H9 (cell line): Measurements from ENCODE around the gene REXO4. TPM values are rescaled to one million over a fixed set of nuclear protein-coding genes. Genes with fewer than 3 reads are reported as not detected.

Experiments
- DNase-seq: peaks from one replicate; pipeline ENCODE4 v3.0.0-alpha.2; 2017
- H2AFZ ChIP-seq: one replicate; pipeline ENCODE4 v1.6.1; 2013; ENCODE audit warnings: mild to moderate bottlenecking, low read length, control low read depth, moderate library complexity
- H2AK5ac ChIP-seq: 2 replicates; pipeline ENCODE4 v1.6.1; 2013; ENCODE audit warnings: low read length, control low read depth, mixed read lengths; ENCODE audit not compliant: insufficient read length
- H2BK120ac ChIP-seq: one replicate; pipeline ENCODE4 v1.6.1; 2013; ENCODE audit warnings: low read depth, mild to moderate bottlenecking, low read length, control low read depth, inconsistent platforms; ENCODE audit not compliant: poor library complexity, severe bottlenecking
- H2BK12ac ChIP-seq: 2 replicates; pipeline ENCODE4 v1.6.1; 2013; ENCODE audit warnings: low read length, control low read depth, mixed read lengths, low read depth; ENCODE audit not compliant: insufficient read length
- H2BK15ac ChIP-seq: 2 replicates; pipeline ENCODE4 v1.6.1; 2013; ENCODE audit warnings: low read depth, low read length, control low read depth
- H2BK20ac ChIP-seq: one replicate; pipeline ENCODE4 v1.6.1; 2013; ENCODE audit warnings: low read depth, mild to moderate bottlenecking, low read length, control low read depth, inconsistent platforms; ENCODE audit not compliant: poor library complexity, severe bottlenecking
- H2BK5ac ChIP-seq: 2 replicates; pipeline ENCODE4 v1.6.1; 2013; ENCODE audit warnings: low read length, control low read depth, mixed read lengths; ENCODE audit not compliant: insufficient read length
- H3K14ac ChIP-seq: 2 replicates; pipeline ENCODE4 v1.6.1; 2013; ENCODE audit warnings: low read length, control low read depth; ENCODE audit not compliant: insufficient read depth
- H3K18ac ChIP-seq: 2 replicates; pipeline ENCODE4 v1.6.1; 2013; ENCODE audit warnings: low read depth, mild to moderate bottlenecking, mixed read lengths, low read length, control low read depth; ENCODE audit not compliant: insufficient read length
- H3K23ac ChIP-seq: 2 replicates; pipeline ENCODE4 v1.6.1; 2013; ENCODE audit warnings: low read length, control low read depth, mixed read lengths, low read depth; ENCODE audit not compliant: insufficient read length
- H3K23me2 ChIP-seq: 2 replicates; pipeline ENCODE4 v1.6.1; 2013; ENCODE audit warnings: low read depth, mild to moderate bottlenecking, mixed read lengths, low read length, control low read depth; ENCODE audit not compliant: insufficient read length, poor library complexity, severe bottlenecking
- H3K27ac ChIP-seq: 2 replicates; pipeline ENCODE4 v1.5.1; 2013; ENCODE audit warnings: low read length, control low read depth, mixed read lengths, low read depth; ENCODE audit not compliant: insufficient read length
- H3K27me3 ChIP-seq: 2 replicates; pipeline ENCODE4 v1.6.1; 2013; ENCODE audit warnings: low read length, control low read depth, inconsistent platforms; ENCODE audit not compliant: insufficient read depth
- H3K4ac ChIP-seq: 2 replicates; pipeline ENCODE4 v1.6.1; 2013; ENCODE audit warnings: low read depth, mild to moderate bottlenecking, control low read depth, inconsistent platforms, low read length, moderate library complexity
- H3K4me1 ChIP-seq: 2 replicates; pipeline ENCODE4 v1.6.1; 2013; ENCODE audit warnings: low read length, control low read depth, inconsistent platforms; ENCODE audit not compliant: insufficient read depth
- H3K4me2 ChIP-seq: 2 replicates; pipeline ENCODE4 v1.6.1; 2013; ENCODE audit warnings: low read length, control low read depth, mixed read lengths; ENCODE audit not compliant: insufficient read length, insufficient read depth
- H3K56ac ChIP-seq: 2 replicates; pipeline ENCODE4 v1.6.1; 2013; ENCODE audit warnings: low read depth, mild to moderate bottlenecking, mixed read lengths, low read length, control low read depth; ENCODE audit not compliant: insufficient read length
- H3K79me1 ChIP-seq: 2 replicates; pipeline ENCODE4 v1.6.1; 2013; ENCODE audit warnings: low read depth, mild to moderate bottlenecking, moderate library complexity, low read length, control low read depth, inconsistent platforms; ENCODE audit not compliant: insufficient read depth, poor library complexity, severe bottlenecking
- H3K79me2 ChIP-seq: 2 replicates; pipeline ENCODE4 v1.6.1; 2013; ENCODE audit warnings: low read length, control low read depth, inconsistent platforms; ENCODE audit not compliant: insufficient read depth
- H3K9ac ChIP-seq: 2 replicates; pipeline ENCODE4 v1.6.1; 2013; ENCODE audit warnings: low read length, control low read depth, mixed read lengths; ENCODE audit not compliant: insufficient read length; ENCODE audit errors: extremely low read depth
- H3K9me3 ChIP-seq: one replicate; pipeline ENCODE4 v1.6.1; 2013; ENCODE audit warnings: low read depth, low read length, inconsistent platforms; ENCODE audit not compliant: control insufficient read depth
- H3T11ph ChIP-seq: one replicate; pipeline ENCODE4 v1.6.1; 2013; ENCODE audit warnings: mild to moderate bottlenecking, low read length, control low read depth, inconsistent platforms
- H4K20me1 ChIP-seq: one replicate; pipeline ENCODE4 v1.6.1; 2013; ENCODE audit not compliant: control insufficient read depth, insufficient read length, insufficient read depth
- H4K5ac ChIP-seq: 2 replicates; pipeline ENCODE4 v1.6.1; 2013; ENCODE audit warnings: low read depth, mild to moderate bottlenecking, mixed read lengths, low read length, control low read depth; ENCODE audit not compliant: insufficient read length
- H4K8ac ChIP-seq: replicated peaks from 2 replicates; pipeline ENCODE4 v1.6.1; 2013; ENCODE audit warnings: low read length, control low read depth, mixed read lengths, low read depth; ENCODE audit not compliant: insufficient read length
- H4K91ac ChIP-seq: 2 replicates; pipeline ENCODE4 v1.6.1; 2013; ENCODE audit warnings: low read depth, mild to moderate bottlenecking, moderate library complexity, mixed read lengths, low read length, control low read depth; ENCODE audit not compliant: insufficient read length
- H3K27ac Mint-ChIP-seq, 3 experiments: 2 replicates in 2 of 3; 3 replicates in 1 of 3; pipeline ENCODE4 v1.8.0; 2020 to 2021; ENCODE audit warnings: mixed read lengths in 3 of 3, mild to moderate bottlenecking in 1 of 3, moderate library complexity in 1 of 3
- H3K27me3 Mint-ChIP-seq: 2 replicates; pipeline ENCODE4 v1.8.0; 2021; ENCODE audit warnings: low read depth, mild to moderate bottlenecking, moderate library complexity, mixed read lengths
- H3K36me3 Mint-ChIP-seq, 3 experiments: 2 replicates in 2 of 3; 3 replicates in 1 of 3; pipeline ENCODE4 v1.8.0; 2020 to 2021; ENCODE audit warnings: low read depth in 3 of 3, mixed read lengths in 3 of 3; ENCODE audit not compliant: insufficient read depth in 1 of 3
- H3K4me1 Mint-ChIP-seq, 2 experiments: 2 replicates each; pipeline ENCODE4 v1.8.0; 2020; ENCODE audit warnings: mixed read lengths in 2 of 2
- H3K4me3 Mint-ChIP-seq, 2 experiments: 2 replicates in 1 of 2; 3 replicates in 1 of 2; pipeline ENCODE4 v1.8.0; 2020 to 2021; ENCODE audit warnings: mild to moderate bottlenecking in 2 of 2, mixed read lengths in 2 of 2, moderate library complexity in 1 of 2
- H3K9me3 Mint-ChIP-seq, 2 experiments: 2 replicates in 1 of 2; 3 replicates in 1 of 2; pipeline ENCODE4 v1.8.0; 2020; ENCODE audit warnings: mild to moderate bottlenecking in 2 of 2, mixed read lengths in 2 of 2, moderate library complexity in 1 of 2
- WGBS: extraction: QIAGEN DNeasy Blood & Tissue Kit; methylation state at CpG from one replicate; pipeline ENCODE4 v1.1.7; 2013; ENCODE audit warnings: missing lambda C conversion rate, low lambda C conversion rate, mixed read lengths; ENCODE audit not compliant: insufficient read length; ENCODE audit errors: extremely low coverage; 5-methylcytosine and 5-hydroxymethylcytosine counted together
- total RNA-seq: library from RNA; stranded (reverse); gene quantifications from 2 replicates; pipeline ENCODE4 v1.2.1, GENCODE V29; 2021
- TF ChIP-seq, protein P1 (sequence below): fragments of 200-600 bp; sonication (generic); conservative IDR thresholded peaks from 3 replicates; pipeline ENCODE4 v1.8.0; 2021; ENCODE audit warnings: antibody characterized with exemption, mild to moderate bottlenecking

The REXO4 gene
- total RNA-seq, 1 experiment from 2014 or later: 35.2 TPM

DNA sequence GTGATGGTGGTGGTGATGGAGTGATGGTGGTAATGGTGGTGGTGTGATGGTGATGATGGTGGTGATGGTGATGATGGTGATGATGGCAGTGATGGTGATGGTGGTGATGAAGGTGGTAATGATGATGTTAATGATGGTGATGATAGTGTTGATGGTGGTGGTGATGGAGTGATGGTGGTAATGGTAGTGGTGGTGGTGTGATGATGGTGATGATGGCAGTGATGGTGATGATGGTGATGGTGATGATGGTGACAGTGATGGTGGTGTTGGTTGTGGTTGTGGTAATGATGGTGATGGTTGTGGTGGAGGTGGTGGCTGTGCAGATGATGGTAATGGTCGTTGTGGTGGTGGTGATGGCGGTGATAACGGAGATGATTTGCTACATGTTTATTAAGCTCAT is 34.4 kb downstream of the REXO4 start:
- no peak overlapping the region for H3K27ac Mint-ChIP-seq
- H4K20me1 ChIP-seq: peaks cover 3% of the 10 kb centered on the region
- H3K9ac ChIP-seq: no peak overlapping the region
- no peak overlapping the region for H3K18ac ChIP-seq
- no peak overlapping the region for H3K4me2 ChIP-seq
- H3K79me1 ChIP-seq: no peaks in the 10 kb centered on the region
- no peak overlapping the region for H2BK120ac ChIP-seq
- DNase-seq: no peak
- no peak overlapping the region for H3K23ac ChIP-seq
- H3K9me3 ChIP-seq: no peaks in the 10 kb centered on the region
- no peak overlapping the region for H2BK15ac ChIP-seq
- H3K27ac ChIP-seq: no peak overlapping the region
- H3T11ph ChIP-seq: no peak overlapping the region
- H4K91ac ChIP-seq: no peak overlapping the region
- no peak overlapping the region for H2BK12ac ChIP-seq
- H3K79me2 ChIP-seq: no peaks in the 10 kb centered on the region
- no peaks in the 10 kb centered on the region for H3K27me3 ChIP-seq
- no peaks in the 10 kb centered on the region for H3K4me1 ChIP-seq
- H4K5ac ChIP-seq: no peak overlapping the region
- no peak overlapping the region for H3K4ac ChIP-seq
- H3K4me1 Mint-ChIP-seq: no peaks in the 10 kb centered on the region
- H3K56ac ChIP-seq: no peak overlapping the region
- no peaks in the 10 kb centered on the region for H3K23me2 ChIP-seq
- H3K4me3 Mint-ChIP-seq: no peak overlapping the region
- no peak overlapping the region for H4K8ac ChIP-seq
- no peak overlapping the region for H2AK5ac ChIP-seq
- WGBS: no CpG with 5 or more reads among the region's 3 CpGs
- peaks cover 17% of the 10 kb centered on the region for H3K27me3 Mint-ChIP-seq
- no peak overlapping the region for H2BK20ac ChIP-seq
- H2BK5ac ChIP-seq: no peak overlapping the region
- H3K9me3 Mint-ChIP-seq: no peaks in the 10 kb centered on the region
- TF ChIP-seq, protein P1, sequence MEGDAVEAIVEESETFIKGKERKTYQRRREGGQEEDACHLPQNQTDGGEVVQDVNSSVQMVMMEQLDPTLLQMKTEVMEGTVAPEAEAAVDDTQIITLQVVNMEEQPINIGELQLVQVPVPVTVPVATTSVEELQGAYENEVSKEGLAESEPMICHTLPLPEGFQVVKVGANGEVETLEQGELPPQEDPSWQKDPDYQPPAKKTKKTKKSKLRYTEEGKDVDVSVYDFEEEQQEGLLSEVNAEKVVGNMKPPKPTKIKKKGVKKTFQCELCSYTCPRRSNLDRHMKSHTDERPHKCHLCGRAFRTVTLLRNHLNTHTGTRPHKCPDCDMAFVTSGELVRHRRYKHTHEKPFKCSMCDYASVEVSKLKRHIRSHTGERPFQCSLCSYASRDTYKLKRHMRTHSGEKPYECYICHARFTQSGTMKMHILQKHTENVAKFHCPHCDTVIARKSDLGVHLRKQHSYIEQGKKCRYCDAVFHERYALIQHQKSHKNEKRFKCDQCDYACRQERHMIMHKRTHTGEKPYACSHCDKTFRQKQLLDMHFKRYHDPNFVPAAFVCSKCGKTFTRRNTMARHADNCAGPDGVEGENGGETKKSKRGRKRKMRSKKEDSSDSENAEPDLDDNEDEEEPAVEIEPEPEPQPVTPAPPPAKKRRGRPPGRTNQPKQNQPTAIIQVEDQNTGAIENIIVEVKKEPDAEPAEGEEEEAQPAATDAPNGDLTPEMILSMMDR: no peak
- H2AFZ ChIP-seq: no peak overlapping the region
- no peaks in the 10 kb centered on the region for H3K36me3 Mint-ChIP-seq
- no peak overlapping the region for H3K14ac ChIP-seq
